ENCODE measurements around the gene CPLX3. TPM values are rescaled to one million over a fixed set of nuclear protein-coding genes. Genes with fewer than 3 reads are reported as not detected.

CPLX3 gene
- polyA plus RNA-seq, 4 donors = 1.1 TPM; not detected in 3

DNA sequence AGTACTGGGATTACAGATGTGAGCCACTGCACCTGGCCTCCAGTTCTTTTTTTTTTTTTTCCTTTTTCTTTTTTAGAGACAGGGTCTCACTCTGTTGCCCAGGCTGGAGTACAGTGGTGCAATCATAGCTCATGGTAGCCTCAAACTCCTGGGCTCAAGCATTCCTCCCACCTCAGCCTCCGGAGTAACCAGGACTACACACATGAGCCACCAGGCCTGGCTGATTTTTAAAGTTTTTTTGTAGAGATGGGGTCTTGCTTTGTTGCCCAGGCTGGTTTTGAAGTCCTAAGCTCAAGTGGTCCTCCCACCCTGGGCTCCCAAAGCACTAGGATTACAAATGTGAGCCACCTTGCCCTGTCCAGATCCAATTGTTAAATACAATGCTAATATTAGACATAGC is 30.1 kb downstream of the CPLX3 start:
- H3K4me1 ChIP-seq (ENCODE audit: control insufficient read depth in 3 of 3, insufficient read depth in 2 of 3, low read depth in 1 of 3, low read length in 2 of 3) = peaks cover 13 to 31% (median 14%) of the 10 kb centered on the region in 3 donors
- peaks cover 11 to 64% (median 15%) of the 10 kb centered on the region in 3 donors for H3K36me3 ChIP-seq (ENCODE audit: control insufficient read depth in 3 of 3, insufficient read depth in 2 of 3, low read depth in 1 of 3, low read length in 3 of 3)
- 76 to 100% (median 93%) methylated on average over 1 of the region's 1 CpG for WGBS, 3 donors
- no peak overlapping the region for H3K27ac ChIP-seq (ENCODE audit: low read depth in 1 of 3, low read length in 2 of 3)
- no peak for FAIRE-seq
- H3K4me3 ChIP-seq (ENCODE audit: low read depth in 1 of 3, low read length in 3 of 3) = no peak overlapping the region
- no peaks in the 10 kb centered on the region for H3K27me3 ChIP-seq (ENCODE audit: control insufficient read depth in 3 of 3, insufficient read depth in 3 of 3, low read length in 3 of 3)
- no peaks in the 10 kb centered on the region for H3K9me3 ChIP-seq (ENCODE audit: control insufficient read depth in 2 of 2, insufficient read depth in 1 of 2, low read depth in 1 of 2, low read length in 1 of 2)
- DNase-seq = no peak

DNA sequence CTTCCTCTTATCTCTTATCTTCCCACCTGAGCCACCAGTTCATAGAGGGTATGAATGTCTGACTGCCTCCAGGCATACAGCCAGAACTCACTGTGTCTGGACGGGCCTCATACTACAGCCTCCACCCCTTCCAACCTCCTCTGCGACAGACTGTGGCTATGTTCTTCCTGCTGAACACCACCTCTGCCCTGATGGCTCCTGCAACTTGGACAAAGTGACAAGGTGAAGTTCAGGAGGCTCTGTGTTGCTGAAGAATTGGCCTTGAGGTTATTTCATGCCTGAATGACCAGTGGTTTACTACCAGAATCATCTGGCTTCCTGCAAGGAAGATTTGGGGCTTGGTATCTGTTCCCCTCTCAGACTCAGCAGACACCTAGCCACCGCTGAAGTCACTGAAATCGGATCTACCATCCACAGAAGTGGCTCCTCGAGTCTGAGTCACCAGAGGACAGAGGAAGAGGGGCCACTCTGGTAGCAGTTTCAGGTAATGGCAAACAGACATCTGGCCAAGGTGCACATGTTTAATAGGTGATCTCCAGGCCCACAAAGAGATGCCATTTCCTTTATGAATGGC is 30.7 kb downstream of the CPLX3 start:
- 15 to 47% (median 21%) methylated on average over 5 of the region's 5 CpGs for WGBS, 3 donors
- DNase-seq (peak; percentile 48 to 78), FAIRE-seq (no peak)
- peaks cover 11 to 58% (median 11%) of the 10 kb centered on the region in 3 donors for H3K36me3 ChIP-seq (ENCODE audit: control insufficient read depth in 3 of 3, insufficient read depth in 2 of 3, low read depth in 1 of 3, low read length in 3 of 3)
- H3K4me1 ChIP-seq (ENCODE audit: control insufficient read depth in 3 of 3, insufficient read depth in 2 of 3, low read depth in 1 of 3, low read length in 2 of 3) = peaks cover 13 to 31% (median 14%) of the 10 kb centered on the region in 3 donors
- peak overlapping the region; percentile 5 to 71 (median 52) for H3K27ac ChIP-seq (ENCODE audit: low read depth in 1 of 3, low read length in 2 of 3)
- no peaks in the 10 kb centered on the region for H3K27me3 ChIP-seq (ENCODE audit: control insufficient read depth in 3 of 3, insufficient read depth in 3 of 3, low read length in 3 of 3)
- H3K4me3 ChIP-seq (ENCODE audit: low read depth in 1 of 3, low read length in 3 of 3) = no peak overlapping the region
- no peaks in the 10 kb centered on the region for H3K9me3 ChIP-seq (ENCODE audit: control insufficient read depth in 2 of 2, insufficient read depth in 1 of 2, low read depth in 1 of 2, low read length in 1 of 2)

DNA sequence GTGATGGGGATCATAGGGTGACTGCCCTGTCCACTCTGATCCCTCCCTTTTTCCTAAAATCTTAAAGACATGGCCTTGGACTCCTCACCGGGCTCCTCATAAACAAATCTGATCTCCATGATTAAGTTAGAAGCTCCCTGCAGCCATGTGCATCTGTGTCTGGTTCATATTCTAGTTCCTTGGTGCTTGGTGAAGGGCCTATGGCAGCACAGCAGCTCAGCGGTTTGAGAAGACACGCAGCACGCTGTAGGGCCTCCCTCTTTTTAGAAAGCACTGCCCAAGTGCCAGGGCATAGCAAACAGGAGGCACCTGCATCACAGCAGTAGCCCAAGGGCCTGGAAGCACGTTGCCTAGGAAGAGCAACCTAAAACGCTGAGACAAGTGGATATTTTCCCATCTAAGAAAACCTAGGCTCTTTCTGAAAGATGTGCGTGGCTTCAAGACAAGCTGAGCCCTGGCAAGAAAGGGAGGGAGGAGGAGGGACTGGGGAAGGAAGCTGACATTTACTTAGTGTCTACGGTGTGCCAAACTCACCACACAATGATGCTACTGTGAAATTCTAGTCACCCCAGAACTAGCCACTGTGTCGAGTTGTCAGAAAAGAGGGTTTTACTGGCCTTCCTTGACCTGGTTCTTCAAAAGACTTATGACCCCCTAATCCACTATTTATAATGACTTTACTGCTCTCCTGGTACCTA is 31.4 kb downstream of the CPLX3 start:
- peak overlapping the region; percentile 5 to 71 (median 21) for H3K27ac ChIP-seq (ENCODE audit: low read depth in 1 of 3, low read length in 2 of 3)
- H3K4me1 ChIP-seq (ENCODE audit: control insufficient read depth in 3 of 3, insufficient read depth in 2 of 3, low read depth in 1 of 3, low read length in 2 of 3) = peaks cover 13 to 31% (median 14%) of the 10 kb centered on the region in 3 donors
- 53 to 59% (median 55%) methylated on average over 9 of the region's 9 CpGs for WGBS, 3 donors
- H3K4me3 ChIP-seq (ENCODE audit: low read depth in 1 of 3, low read length in 3 of 3) = no peak overlapping the region
- FAIRE-seq (no peak), DNase-seq (no peak)
- peaks cover 7 to 51% (median 7%) of the 10 kb centered on the region in 3 donors for H3K36me3 ChIP-seq (ENCODE audit: control insufficient read depth in 3 of 3, insufficient read depth in 2 of 3, low read depth in 1 of 3, low read length in 3 of 3)
- no peaks in the 10 kb centered on the region for H3K9me3 ChIP-seq (ENCODE audit: control insufficient read depth in 2 of 2, insufficient read depth in 1 of 2, low read depth in 1 of 2, low read length in 1 of 2)
- no peaks in the 10 kb centered on the region for H3K27me3 ChIP-seq (ENCODE audit: control insufficient read depth in 3 of 3, insufficient read depth in 3 of 3, low read length in 3 of 3)

DNA sequence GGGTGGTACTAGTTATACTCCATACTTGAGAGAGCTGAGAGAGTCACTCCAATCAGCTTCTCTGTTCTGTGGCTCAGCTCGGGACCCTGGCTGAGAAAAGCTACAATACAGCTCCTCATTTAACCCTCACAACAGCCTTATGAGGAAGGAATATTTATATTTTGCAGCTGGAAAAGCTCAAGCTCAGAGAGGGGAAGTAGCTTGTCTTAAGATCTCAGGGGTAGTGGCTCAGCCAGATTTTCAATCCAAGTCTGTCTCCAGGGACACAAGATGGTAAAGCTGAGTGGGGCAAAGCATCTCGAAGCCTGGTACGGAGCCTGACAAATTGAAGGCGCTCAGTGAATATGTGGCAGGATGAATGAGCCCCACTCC is 31.9 kb downstream of the CPLX3 start:
- Histone ChIP-seq H3K9me3 (ENCODE audit: control insufficient read depth in 2 of 2, insufficient read depth in 1 of 2, low read depth in 1 of 2, low read length in 1 of 2) (no peaks in the 10 kb centered on the region), H3K36me3 (ENCODE audit: control insufficient read depth in 3 of 3, insufficient read depth in 2 of 3, low read depth in 1 of 3, low read length in 3 of 3) (peaks cover 5 to 48% (median 5%) of the 10 kb centered on the region in 3 donors), H3K27me3 (ENCODE audit: control insufficient read depth in 3 of 3, insufficient read depth in 3 of 3, low read length in 3 of 3) (no peaks in the 10 kb centered on the region), H3K27ac (ENCODE audit: low read depth in 1 of 3, low read length in 2 of 3) (peak overlapping the region in 2 of 3 donors; percentile 4 to 16), H3K4me1 (ENCODE audit: control insufficient read depth in 3 of 3, insufficient read depth in 2 of 3, low read depth in 1 of 3, low read length in 2 of 3) (peaks cover 13 to 27% (median 14%) of the 10 kb centered on the region in 3 donors), H3K4me3 (ENCODE audit: low read depth in 1 of 3, low read length in 3 of 3) (no peak overlapping the region)
- WGBS, 3 donors = 68 to 87% (median 82%) methylated on average over 4 of the region's 4 CpGs
- DNase-seq = no peak
- FAIRE-seq = no peak

DNA sequence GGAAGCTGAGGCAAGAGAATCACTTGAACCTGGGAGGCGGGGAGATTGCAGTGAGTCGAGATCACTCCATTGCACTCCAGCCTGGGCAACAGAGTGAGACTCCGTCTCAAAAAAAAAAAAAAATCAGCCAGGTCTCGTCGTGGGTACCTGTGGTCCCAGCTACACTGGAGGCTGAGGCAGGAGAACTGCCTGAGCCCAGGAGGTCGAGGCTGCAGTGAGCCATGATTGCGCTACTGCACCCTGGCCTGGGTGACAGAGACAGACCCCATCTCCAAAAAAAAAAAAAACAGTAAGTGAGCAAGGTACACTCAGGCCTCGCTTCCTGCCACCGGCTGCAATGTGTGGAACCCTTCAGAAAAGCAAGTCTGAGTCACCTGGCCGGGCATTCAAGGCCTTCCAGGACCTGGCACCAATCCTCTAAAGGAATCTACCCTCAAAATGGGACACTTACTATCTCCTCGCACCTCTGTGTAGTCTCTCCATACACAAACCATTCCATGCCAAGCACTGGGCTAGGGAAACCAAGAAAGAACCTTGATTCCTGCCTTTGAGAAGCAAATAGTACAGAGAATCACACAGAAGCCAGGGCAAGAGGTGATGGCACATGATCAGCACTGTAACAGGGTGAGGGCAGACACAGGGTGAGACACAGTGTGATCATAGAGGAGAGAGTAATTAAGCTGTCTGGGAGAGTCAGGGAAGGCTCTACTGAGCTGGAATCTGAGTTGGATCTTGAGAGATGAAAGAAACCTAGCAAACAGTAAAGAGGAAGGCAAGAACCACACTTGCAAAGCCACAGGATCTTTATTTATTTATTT is 37.0 kb downstream of the CPLX3 start:
- Histone ChIP-seq H3K9me3 (ENCODE audit: control insufficient read depth in 2 of 2, insufficient read depth in 1 of 2, low read depth in 1 of 2, low read length in 1 of 2) (no peaks in the 10 kb centered on the region), H3K27ac (ENCODE audit: low read depth in 1 of 3, low read length in 2 of 3) (peak overlapping the region; percentile 26 to 61 (median 60)), H3K4me1 (ENCODE audit: control insufficient read depth in 3 of 3, insufficient read depth in 2 of 3, low read depth in 1 of 3, low read length in 2 of 3) (peaks cover 9 to 51% (median 12%) of the 10 kb centered on the region in 3 donors), H3K4me3 (ENCODE audit: low read depth in 1 of 3, low read length in 3 of 3) (no peak overlapping the region), H3K36me3 (ENCODE audit: control insufficient read depth in 3 of 3, insufficient read depth in 2 of 3, low read depth in 1 of 3, low read length in 3 of 3) (peaks cover 0 to 25% (median 0%) of the 10 kb centered on the region in 3 donors), H3K27me3 (ENCODE audit: control insufficient read depth in 3 of 3, insufficient read depth in 3 of 3, low read length in 3 of 3) (no peaks in the 10 kb centered on the region)
- FAIRE-seq (no peak), DNase-seq (peak in 1 of 2 donors; percentile 48)
- 54 to 71% (median 57%) methylated on average over 11 of the region's 11 CpGs for WGBS, 3 donors

DNA sequence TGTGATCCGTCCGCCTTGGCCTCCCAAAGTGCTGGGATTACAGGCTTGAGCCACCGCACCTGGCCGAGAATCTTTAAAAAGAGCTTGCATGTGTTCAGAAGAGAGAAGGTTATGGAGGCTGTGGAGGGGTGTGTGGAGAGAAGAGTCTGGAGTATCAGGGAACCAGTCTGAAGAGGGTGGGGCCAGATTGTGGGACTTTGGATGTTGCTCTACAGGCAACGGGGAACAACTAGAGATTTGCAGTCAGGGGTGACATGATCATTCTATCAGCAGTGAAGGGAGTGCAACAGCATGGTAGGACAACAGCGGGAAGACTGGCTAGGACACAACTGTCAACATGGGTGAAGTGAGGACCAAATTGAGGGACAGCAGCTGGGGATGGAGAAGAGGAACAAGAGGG is 37.9 kb downstream of the CPLX3 start:
- no peak overlapping the region for H3K4me3 ChIP-seq (ENCODE audit: low read depth in 1 of 3, low read length in 3 of 3)
- peak overlapping the region; percentile 47 to 81 (median 59) for H3K27ac ChIP-seq (ENCODE audit: low read depth in 1 of 3, low read length in 2 of 3)
- FAIRE-seq = no peak
- H3K9me3 ChIP-seq (ENCODE audit: control insufficient read depth in 2 of 2, insufficient read depth in 1 of 2, low read depth in 1 of 2, low read length in 1 of 2) = no peaks in the 10 kb centered on the region
- peak; percentile 63 to 86 for DNase-seq
- 34 to 74% (median 59%) methylated on average over 6 of the region's 6 CpGs for WGBS, 3 donors
- H3K4me1 ChIP-seq (ENCODE audit: control insufficient read depth in 3 of 3, insufficient read depth in 2 of 3, low read depth in 1 of 3, low read length in 2 of 3) = peaks cover 12 to 55% (median 15%) of the 10 kb centered on the region in 3 donors
- peaks cover 0 to 25% (median 0%) of the 10 kb centered on the region in 3 donors for H3K36me3 ChIP-seq (ENCODE audit: control insufficient read depth in 3 of 3, insufficient read depth in 2 of 3, low read depth in 1 of 3, low read length in 3 of 3)
- no peaks in the 10 kb centered on the region for H3K27me3 ChIP-seq (ENCODE audit: control insufficient read depth in 3 of 3, insufficient read depth in 3 of 3, low read length in 3 of 3)

DNA sequence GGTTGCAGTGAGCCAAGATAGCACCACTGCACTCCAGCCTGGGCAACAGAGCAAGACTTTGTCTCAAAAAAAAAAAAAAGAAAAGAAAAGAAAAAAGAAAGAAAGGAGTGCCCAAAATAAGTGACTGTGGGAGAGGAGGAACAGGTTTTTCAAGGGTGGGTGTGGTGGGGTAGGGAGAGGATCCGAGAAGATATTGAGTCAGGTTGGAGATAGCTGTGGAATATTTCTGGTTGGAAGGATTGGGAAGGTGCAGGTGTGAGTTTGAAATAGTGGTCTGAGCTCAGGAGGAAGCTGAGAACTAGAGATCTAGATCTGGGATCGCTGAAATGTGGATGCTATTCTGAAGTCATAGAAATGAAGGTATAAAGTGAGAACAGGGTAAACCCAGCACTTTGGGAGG is 38.9 kb downstream of the CPLX3 start:
- WGBS, 3 donors = 23 to 66% (median 53%) methylated on average over 2 of the region's 2 CpGs
- no peaks in the 10 kb centered on the region for H3K27me3 ChIP-seq (ENCODE audit: control insufficient read depth in 3 of 3, insufficient read depth in 3 of 3, low read length in 3 of 3)
- no peaks in the 10 kb centered on the region for H3K9me3 ChIP-seq (ENCODE audit: control insufficient read depth in 2 of 2, insufficient read depth in 1 of 2, low read depth in 1 of 2, low read length in 1 of 2)
- no peak overlapping the region for H3K4me3 ChIP-seq (ENCODE audit: low read depth in 1 of 3, low read length in 3 of 3)
- H3K4me1 ChIP-seq (ENCODE audit: control insufficient read depth in 3 of 3, insufficient read depth in 2 of 3, low read depth in 1 of 3, low read length in 2 of 3) = peaks cover 11 to 64% (median 17%) of the 10 kb centered on the region in 3 donors
- peaks cover 0 to 25% (median 0%) of the 10 kb centered on the region in 3 donors for H3K36me3 ChIP-seq (ENCODE audit: control insufficient read depth in 3 of 3, insufficient read depth in 2 of 3, low read depth in 1 of 3, low read length in 3 of 3)
- no peak for FAIRE-seq
- no peak for DNase-seq
- H3K27ac ChIP-seq (ENCODE audit: low read depth in 1 of 3, low read length in 2 of 3) = peak overlapping the region in 2 of 3 donors; percentile 7 to 30

DNA sequence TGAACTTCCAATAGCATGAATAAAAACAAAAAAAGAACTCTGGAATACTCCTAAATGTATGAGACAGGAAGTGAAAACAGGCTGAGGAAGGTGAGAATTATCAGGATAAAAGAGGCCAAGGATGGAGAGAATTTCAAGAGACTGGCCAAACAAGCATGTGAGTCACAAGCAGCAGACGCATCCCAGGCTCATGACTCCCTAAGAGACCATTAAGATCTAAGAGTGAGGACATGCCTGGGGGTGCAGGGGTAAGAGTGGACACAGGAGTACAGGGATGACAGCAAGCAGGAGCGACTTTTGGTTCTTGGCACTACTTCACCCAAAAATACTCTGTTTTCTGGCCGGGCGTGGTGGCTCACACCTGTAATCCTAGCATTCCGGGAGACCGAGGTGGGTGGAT is 39.7 kb downstream of the CPLX3 start:
- Histone ChIP-seq H3K27me3 (ENCODE audit: control insufficient read depth in 3 of 3, insufficient read depth in 3 of 3, low read length in 3 of 3) (no peaks in the 10 kb centered on the region), H3K36me3 (ENCODE audit: control insufficient read depth in 3 of 3, insufficient read depth in 2 of 3, low read depth in 1 of 3, low read length in 3 of 3) (peaks cover 0 to 27% (median 0%) of the 10 kb centered on the region in 3 donors), H3K4me1 (ENCODE audit: control insufficient read depth in 3 of 3, insufficient read depth in 2 of 3, low read depth in 1 of 3, low read length in 2 of 3) (peaks cover 14 to 72% (median 19%) of the 10 kb centered on the region in 3 donors), H3K27ac (ENCODE audit: low read depth in 1 of 3, low read length in 2 of 3) (peak overlapping the region in 2 of 3 donors; percentile 29 to 49), H3K4me3 (ENCODE audit: low read depth in 1 of 3, low read length in 3 of 3) (no peak overlapping the region), H3K9me3 (ENCODE audit: control insufficient read depth in 2 of 2, insufficient read depth in 1 of 2, low read depth in 1 of 2, low read length in 1 of 2) (no peaks in the 10 kb centered on the region)
- FAIRE-seq (no peak), DNase-seq (peak in 1 of 2 donors; percentile 46)
- WGBS, 3 donors = 29 to 59% (median 58%) methylated on average over 6 of the region's 6 CpGs

All from small intestine (tissue), 7 donors.